K562 (cell line): ENCODE data around the gene PDZRN3. TPM values are rescaled to one million over a fixed set of nuclear protein-coding genes. Genes with fewer than 3 reads are reported as not detected.

Experiments
- ATAC-seq: fragments of 200-7000 bp; cut with Tn5 transposase; 3 replicates; pipeline ENCODE4 v1.9.1; 2020; ENCODE audit warnings: moderate library complexity
- BruUV-seq: library from RNA; stranded (reverse); fragments of 400-500 nt; replicated peaks from 2 replicates; lab custom pipeline; 2021; lab: Mats Ljungman, UMichigan
- CTCF ChIA-PET: fragments of 300-600 bp; formaldehyde crosslinking; extraction: SDS; loops from one replicate; lab custom pipeline; 2021; ENCODE audit warnings: low intra/inter-chr PET ratio; lab: Yijun Ruan, JAX
- POLR2A ChIA-PET: fragments of 300-600, 350-650 bp; sonication (Branson Sonifier 250); formaldehyde crosslinking; extraction: SDS; loops from one replicate; lab custom pipeline; 2021; ENCODE audit warnings: antibody characterized with exemption, inconsistent platforms; lab: Yijun Ruan, JAX
- DNase-seq, 4 experiments: peaks; one replicate each; pipeline versions ENCODE4 v3.0.0 to v3.0.0-alpha.2; 2011 to 2018; ENCODE audit warnings: low spot score in 3 of 4, mixed read lengths in 3 of 4; ENCODE audit errors: extremely low read depth in 1 of 4
- FAIRE-seq: peaks from 2 replicates; lab custom pipeline; 2011; peaks lifted over from hg19 to GRCh38; lab: Jason Lieb, UNC
- H2AFZ ChIP-seq: 2 replicates; pipeline ENCODE4 v1.6.0; 2011; ENCODE audit warnings: low read depth, low read length, control low read depth, inconsistent platforms
- H3K27ac ChIP-seq: fragments of 200-600 bp; 3 replicates; pipeline ENCODE4 v1.8.0; 2011; ENCODE audit warnings: low read depth, mild to moderate bottlenecking, control low read depth, inconsistent platforms, low read length, moderate library complexity, mixed read lengths; ENCODE audit errors: extremely low read depth
- H3K27me3 ChIP-seq, 2 experiments: fragments of 300-600 bp in 1 of 2; 2 replicates in 1 of 2; 3 replicates in 1 of 2; pipeline versions ENCODE4 v1.6.0 to v1.8.0; 2011; ENCODE audit warnings: inconsistent platforms in 2 of 2, low read length in 2 of 2, mild to moderate bottlenecking in 1 of 2, mixed read lengths in 1 of 2, moderate library complexity in 1 of 2; ENCODE audit not compliant: control insufficient read depth in 2 of 2, insufficient read depth in 2 of 2
- H3K36me3 ChIP-seq: fragments of 300-600 bp; 3 replicates; pipeline ENCODE4 v1.8.0; 2011; ENCODE audit warnings: mild to moderate bottlenecking, low read length, inconsistent platforms; ENCODE audit not compliant: control insufficient read depth, insufficient read depth
- H3K4me1 ChIP-seq, 2 experiments: fragments of 200-600 bp in 1 of 2; replicated peaks in 1 of 2; 2 replicates in 1 of 2; 3 replicates in 1 of 2; pipeline versions ENCODE4 v1.5.1 to v1.8.0; 2011; ENCODE audit warnings: inconsistent platforms in 2 of 2, low read length in 2 of 2, mild to moderate bottlenecking in 1 of 2, mixed read lengths in 1 of 2, moderate library complexity in 1 of 2; ENCODE audit not compliant: control insufficient read depth in 2 of 2, insufficient read depth in 2 of 2
- H3K4me2 ChIP-seq: 2 replicates; pipeline ENCODE4 v1.6.1; 2011; ENCODE audit warnings: low read length, control low read depth, inconsistent platforms, mixed read lengths; ENCODE audit not compliant: insufficient read depth
- H3K4me3 ChIP-seq: fragments of 200-600 bp; sonication (generic), shearing (Covaris generic); 2 replicates; pipeline ENCODE4 v1.5.1; 2016; ENCODE audit warnings: control low read depth, inconsistent platforms
- H3K79me2 ChIP-seq: fragments of 200-600 bp; 3 replicates; pipeline ENCODE4 v1.8.0; 2011; ENCODE audit warnings: low read length, inconsistent platforms; ENCODE audit not compliant: control insufficient read depth, insufficient read depth
- H3K9ac ChIP-seq, 2 experiments: 2 replicates each; pipeline versions ENCODE4 v1.6.0 to v1.6.1; 2011; ENCODE audit warnings: low read depth in 2 of 2, low read length in 2 of 2, control low read depth in 1 of 2, inconsistent platforms in 1 of 2, mild to moderate bottlenecking in 1 of 2, mixed read lengths in 1 of 2; ENCODE audit not compliant: insufficient read depth in 1 of 2
- H3K9me1 ChIP-seq: one replicate; pipeline ENCODE4 v1.6.0; 2011; ENCODE audit warnings: inconsistent platforms, mild to moderate bottlenecking, low read length, moderate library complexity; ENCODE audit not compliant: control insufficient read depth, insufficient read depth
- H3K9me3 ChIP-seq: replicated peaks from 2 replicates; pipeline ENCODE4 v1.5.1; 2011; ENCODE audit warnings: low read depth, low read length, inconsistent platforms; ENCODE audit not compliant: control insufficient read depth, insufficient read depth
- H4K20me1 ChIP-seq: replicated peaks from 2 replicates; pipeline ENCODE4 v1.6.1; 2011; ENCODE audit warnings: low read length, inconsistent platforms, mixed read lengths; ENCODE audit not compliant: control insufficient read depth, insufficient read depth
- GMEB1 ChIP-seq: fragments of 250-450 bp; sonication (Bioruptor Pico); IDR thresholded peaks from 2 replicates; pipeline ENCODE4 v1.4.0; 2020; ENCODE audit warnings: mild to moderate bottlenecking
- HNRNPK ChIP-seq: fragments of 200-400 bp; formaldehyde crosslinking; IDR thresholded peaks from one replicate; pipeline ENCODE4 v1.6.1; 2018; ENCODE audit warnings: mild to moderate bottlenecking, low read depth, low read length; ENCODE audit not compliant: poor library complexity, severe bottlenecking
- KDM4B ChIP-seq, 2 experiments: fragments of 450-650 bp in 1 of 2; sonication (generic) in 1 of 2; IDR thresholded peaks; 2 replicates each; pipeline ENCODE4 v1.6.1; 2016 to 2017; ENCODE audit warnings: borderline replicate concordance in 2 of 2, antibody characterized with exemption in 1 of 2, low read depth in 1 of 2, mild to moderate bottlenecking in 1 of 2
- NKRF ChIP-seq: fragments of 450-650 bp; IDR thresholded peaks from 2 replicates; pipeline ENCODE4 v1.6.1; 2016; ENCODE audit warnings: borderline replicate concordance
- PRPF4 ChIP-seq: fragments of 200-400 bp; formaldehyde crosslinking; IDR thresholded peaks from one replicate; pipeline ENCODE4 v1.6.1; 2017; ENCODE audit warnings: low read length, low read depth, mild to moderate bottlenecking; ENCODE audit not compliant: insufficient read depth, poor library complexity, severe bottlenecking
- TAF9B ChIP-seq: fragments of 450-650 bp; IDR thresholded peaks from 2 replicates; pipeline ENCODE4 v1.6.1; 2018; ENCODE audit warnings: mild to moderate bottlenecking; ENCODE audit not compliant: partially characterized antibody
- TFE3 ChIP-seq: fragments of 450-650 bp; formaldehyde crosslinking; IDR thresholded peaks from 2 replicates; pipeline ENCODE4 v1.4.0; 2020; ENCODE audit warnings: mild to moderate bottlenecking, mixed read lengths
- ZBTB33 ChIP-seq: sonication (generic); formaldehyde crosslinking; IDR thresholded peaks from 2 replicates; pipeline ENCODE4 v1.8.1; 2023; ENCODE audit warnings: mild to moderate bottlenecking, missing genetic modification reagents
- ZC3H4 ChIP-seq: sonication (generic); formaldehyde crosslinking; IDR thresholded peaks from 2 replicates; pipeline ENCODE4 v1.9.0; 2021; ENCODE audit warnings: missing genetic modification reagents, borderline replicate concordance
- ZNF184 ChIP-seq: sonication (generic); formaldehyde crosslinking; IDR thresholded peaks from 2 replicates; pipeline ENCODE4 v1.5.0; 2020; ENCODE audit warnings: missing genetic modification reagents
- ZNF280B ChIP-seq: fragments of 250-450 bp; sonication (Bioruptor Pico); IDR thresholded peaks from 2 replicates; pipeline ENCODE4 v1.5.1; 2021; ENCODE audit warnings: mild to moderate bottlenecking
- WGBS: fragments of 100-300 bp; shearing (Covaris generic); methylation state at CpG from one replicate; pipeline ENCODE4 v1.1.6; 2016; ENCODE audit warnings: low coverage, mixed read lengths; ENCODE audit not compliant: insufficient coverage; ENCODE audit errors: missing lambda C conversion rate; 5-methylcytosine and 5-hydroxymethylcytosine counted together
- in situ Hi-C: fragments of 300-500 bp; cut with MboI; formaldehyde crosslinking; loops from 4 replicates; pipeline ENCODE4 v1.15.0; 2018; ENCODE audit warnings: inconsistent platforms, mixed read lengths
- intact Hi-C: fragments of 100-400 bp; cut with micrococcal nuclease; formaldehyde crosslinking; loops from 2 replicates; pipeline ENCODE4 v1.14.2; 2022
- polyA plus RNA-seq, 8 experiments: library from polyadenylated mRNA; depleted of rRNA in 4 of 8; stranded (reverse) in 5 of 8; unstranded in 3 of 8; fragments of >200 nt; fragmentation: Nextera tagmentation in 2 of 8; fragmentation: Illumina TruSeq in 1 of 8; extraction: Ambion mirVana in 2 of 8; extraction: Trizol in 1 of 8; gene quantifications; 2 replicates each; pipeline versions ENCODE4 v1.2.1 to v1.2.3, GENCODE V29; 2011 to 2014; ENCODE audit warnings: inconsistent platforms in 1 of 8, missing spikeins in 1 of 8
- total RNA-seq, 7 experiments: library from RNA; depleted of rRNA in 6 of 7; stranded (reverse); fragments of >200 nt in 6 of 7; fragmentation: Illumina TruSeq in 2 of 7; extraction: Trizol in 2 of 7; gene quantifications; 2 replicates each; pipeline versions ENCODE4 v1.2.1 to v1.2.3, GENCODE V29; 2011 to 2021; ENCODE audit warnings: low replicate concordance in 1 of 7

The PDZRN3 gene
- total and polyA plus RNA-seq, 9 of the 15 experiments (the other 6 are each of a cell fraction or from before 2014, with no cell fraction given), result 0.16 TPM; not detected in 8

- TF ChIP-seq ZBTB33 (CRISPR knock-in tag) (no peak), ZNF184 (CRISPR knock-in tag) (no peak), KDM4B (IDR thresholded peaks at IDR 0.05; ENCODE audit: borderline replicate concordance in 2 of 2, low read depth in 1 of 2) (no peak), GMEB1 (CRISPR knock-in tag) (no peak)
Observed at GRCh38 chr3:73405000-73405399, 219.7 kb downstream of the PDZRN3 start (continued).

GRCh38 chr3:73404435-73404834 is 220.3 kb downstream of the PDZRN3 start:
- intact Hi-C loops (no loop called here), in situ Hi-C loops (no loop called here)
- BruUV-seq, result no TSS peak
- H3K9me1 ChIP-seq, result no peaks in the 10 kb centered on the region
- ChIA-PET POLR2A (no interaction called here), CTCF (no interaction called here)
- H3K4me1 ChIP-seq, result no peaks in the 10 kb centered on the region
- DNase-seq (no peak), FAIRE-seq (no peak), ATAC-seq (no peak)
- H3K9me3 ChIP-seq, result no peaks in the 10 kb centered on the region
- no peak overlapping the region for H3K4me2 ChIP-seq
- H3K27ac ChIP-seq, result no peak overlapping the region
- H2AFZ ChIP-seq, result no peak overlapping the region
- H3K79me2 ChIP-seq, result no peaks in the 10 kb centered on the region
- H4K20me1 ChIP-seq, result no peaks in the 10 kb centered on the region
- 2% methylated on average over 5 of the region's 5 CpGs for WGBS
- no peaks in the 10 kb centered on the region; a peak in 2 of 5 replicates for H3K27me3 ChIP-seq
- no peaks in the 10 kb centered on the region for H3K36me3 ChIP-seq
- no peak overlapping the region for H3K4me3 ChIP-seq
- H3K9ac ChIP-seq, result no peak overlapping the region
- TF ChIP-seq TFE3 (no peak), ZNF280B (CRISPR knock-in tag) (no peak), NKRF (no peak), TAF9B (no peak), PRPF4 (no peak), ZC3H4 (no peak), HNRNPK (no peak)
